Spleen (tissue), 11 donors: Measurements from ENCODE around the gene CELA2B. TPM values are rescaled to one million over a fixed set of nuclear protein-coding genes. Genes with fewer than 3 reads are reported as not detected.

ENCODE experiments used
- DNase-seq: peaks from one replicate; pipeline ENCODE4 v3.0.0-alpha.2; 2020
- H3K27ac ChIP-seq, 8 donors: fragments of 200-600 bp; sonication (generic) in 7 of 8; 1 replicate in 4 of 8; 2 replicates in 4 of 8; pipeline versions ENCODE4 v1.5.0 to v1.8.0; 2016 to 2021; ENCODE audit warnings: inconsistent platforms in 4 of 8, mild to moderate bottlenecking in 4 of 8, moderate library complexity in 1 of 8
- H3K27me3 ChIP-seq, 7 donors: fragments of 200-600 bp; sonication (generic) in 6 of 7; replicated peaks in 1 of 7; 1 replicate in 4 of 7; 2 replicates in 3 of 7; pipeline versions ENCODE4 v1.5.0 to v1.8.0; 2016 to 2021; ENCODE audit warnings: inconsistent platforms in 3 of 7, mild to moderate bottlenecking in 1 of 7
- H3K36me3 ChIP-seq, 6 donors: fragments of 200-600 bp; sonication (generic) in 5 of 6; 1 replicate in 4 of 6; 2 replicates in 2 of 6; pipeline versions ENCODE4 v1.5.0 to v1.8.0; 2016 to 2021; ENCODE audit warnings: inconsistent platforms in 2 of 6
- H3K4me1 ChIP-seq, 6 donors: fragments of 200-600 bp; sonication (generic) in 5 of 6; 1 replicate in 3 of 6; 2 replicates in 3 of 6; pipeline versions ENCODE4 v1.5.0 to v1.8.0; 2016 to 2021; ENCODE audit warnings: inconsistent platforms in 3 of 6
- H3K4me3 ChIP-seq, 8 donors: fragments of 200-600 bp; sonication (generic) in 7 of 8; 1 replicate in 4 of 8; 2 replicates in 4 of 8; pipeline versions ENCODE4 v1.5.0 to v1.8.0; 2016 to 2021; ENCODE audit warnings: inconsistent platforms in 4 of 8, mild to moderate bottlenecking in 4 of 8, moderate library complexity in 2 of 8
- H3K9me3 ChIP-seq, 8 donors: fragments of 200-600 bp; sonication (generic) in 7 of 8; 1 replicate in 4 of 8; 2 replicates in 4 of 8; pipeline versions ENCODE4 v1.5.0 to v1.8.0; 2016 to 2021; ENCODE audit warnings: inconsistent platforms in 4 of 8
- CTCF ChIP-seq, 11 experiments: fragments of 200-600 bp in 7 of 11; fragments of 450-650 bp in 4 of 11; sonication (generic) in 4 of 11; IDR thresholded peaks in 8 of 11; conservative IDR thresholded peaks in 3 of 11; 1 replicate in 7 of 11; 2 replicates in 4 of 11; pipeline versions ENCODE4 v1.4.0 to v1.8.0; 2016 to 2021; ENCODE audit warnings: antibody characterized with exemption in 11 of 11, inconsistent platforms in 4 of 11, mild to moderate bottlenecking in 1 of 11
- POLR2A ChIP-seq, 3 donors: fragments of 450-650 bp; IDR thresholded peaks; one replicate each; pipeline ENCODE4 v1.5.1; 2017; ENCODE audit warnings: antibody characterized with exemption in 3 of 3, mild to moderate bottlenecking in 1 of 3
- POLR2AphosphoS5 ChIP-seq, 3 donors: sonication (generic); formaldehyde crosslinking; IDR thresholded peaks; one replicate each; pipeline ENCODE4 v1.5.1; 2017; ENCODE audit warnings: antibody characterized with exemption in 3 of 3
- WGBS, 5 donors: extraction: QIAGEN DNeasy Blood & Tissue Kit in 3 of 5; methylation state at CpG; one replicate each; pipeline versions ENCODE4 v1.1.5 to v1.1.7; 2013 to 2018; 5-methylcytosine and 5-hydroxymethylcytosine counted together
- intact Hi-C: fragments of 100-400 bp; cut with DNase I; formaldehyde crosslinking; loops from one replicate; pipeline ENCODE4 v1.15.0; 2023; ENCODE audit warnings: low total_unique reads
- polyA plus RNA-seq, 3 donors: library from polyadenylated mRNA; stranded (reverse); fragments of 200-250 nt; gene quantifications; one replicate each; pipeline ENCODE4 v1.2.1, GENCODE V29; 2013
- total RNA-seq, 7 donors: library from RNA; depleted of rRNA in 3 of 7; stranded (reverse); fragments of >200 nt in 3 of 7; fragmentation: NEBNext Ultra II Directional in 4 of 7; extraction: Animal tissue kit (Norgen Biotek cat#: 25700) in 4 of 7; gene quantifications; one replicate each; pipeline versions ENCODE4 v1.1.0 to v1.2.1, GENCODE V29; 2016 to 2021
- donor health status: healthy with polysubstance abuse.
- donor health status: DM: no; HTN: no; CAD: no; lungs with moderate emphysema.
- donor health status: DM: no; HTN: no; CAD: no.
- donor health status: Bipolar disorder and iron deficiency.
- donor health status: healthy.
- donor health status: DM: no; HTN: no; CAD: no.
- donor health status: DM: yes; HTN: yes; CAD: no.

CELA2B gene
- total and polyA plus RNA-seq, 10 donors: 0.14 TPM; not detected in 9

GRCh38 chr1:15428815-15429435, 47.0 kb upstream of the CELA2B start:
- intact Hi-C loops: no loop called here
- peak overlapping the region in 3 of 8 donors; percentile 45 to 51 (median 47) for H3K27ac ChIP-seq
- H3K27me3 ChIP-seq: no peaks in the 10 kb centered on the region
- peaks cover 0 to 84% (median 56%) of the 10 kb centered on the region in 6 donors for H3K36me3 ChIP-seq
- H3K9me3 ChIP-seq: no peaks in the 10 kb centered on the region
- no peak overlapping the region for H3K4me3 ChIP-seq
- TF ChIP-seq CTCF (IDR thresholded peaks at IDR 0.05 in 8 of 11, conservative IDR thresholded peaks at IDR 0.05 in 3 of 11) (no peak), POLR2A (IDR thresholded peaks at IDR 0.05) (no peak), POLR2AphosphoS5 (IDR thresholded peaks at IDR 0.05) (peak in 1 of 3 donors; percentile 63)
- WGBS, 5 donors: 86 to 92% (median 88%) methylated on average over 15 to 18 of the region's 18 CpGs
- no peak for DNase-seq
- peaks cover 8 to 85% (median 37%) of the 10 kb centered on the region in 6 donors for H3K4me1 ChIP-seq

GRCh38 chr1:15429701-15430149, 46.2 kb upstream of the CELA2B start:
- intact Hi-C loops: loop anchor here (2.0 kb wide), 1 partner anchor 107 kb away; no protein-coding TSS in a partner anchor
- Histone ChIP-seq H3K9me3 (no peaks in the 10 kb centered on the region), H3K4me3 (no peak overlapping the region), H3K36me3 (peaks cover 0 to 76% (median 54%) of the 10 kb centered on the region in 6 donors), H3K4me1 (peaks cover 8 to 85% (median 33%) of the 10 kb centered on the region in 6 donors), H3K27ac (peak overlapping the region in 4 of 8 donors; percentile 5 to 51 (median 46)), H3K27me3 (no peaks in the 10 kb centered on the region)
- TF ChIP-seq POLR2A (IDR thresholded peaks at IDR 0.05) (no peak), POLR2AphosphoS5 (IDR thresholded peaks at IDR 0.05) (peak; percentile 20 to 73 (median 38))
- WGBS, 5 donors: 68 to 83% (median 79%) methylated on average over 16 to 19 of the region's 19 CpGs
- no peak for DNase-seq

- Histone ChIP-seq H3K27ac (peak overlapping the region in 4 of 8 donors; percentile 13 to 47 (median 32)), H3K4me3 (no peak overlapping the region), H3K27me3 (no peaks in the 10 kb centered on the region), H3K4me1 (peaks cover 7 to 79% (median 28%) of the 10 kb centered on the region in 6 donors), H3K9me3 (no peaks in the 10 kb centered on the region), H3K36me3 (peaks cover 0 to 63% (median 45%) of the 10 kb centered on the region in 6 donors)
- peak; percentile 92 for DNase-seq
- intact Hi-C loops: loop anchor here (2.0 kb wide), 1 partner anchor 108 kb away; no protein-coding TSS in a partner anchor
- TF ChIP-seq POLR2A (IDR thresholded peaks at IDR 0.05) (no peak), CTCF (IDR thresholded peaks at IDR 0.05 in 8 of 11, conservative IDR thresholded peaks at IDR 0.05 in 3 of 11) (peak; percentile 93 to 98 (median 96)), POLR2AphosphoS5 (IDR thresholded peaks at IDR 0.05) (peak; percentile 55 to 75 (median 73))
- WGBS, 5 donors: 58 to 73% (median 61%) methylated on average over 14 to 19 of the region's 19 CpGs
These were observed 44.9 kb upstream of the CELA2B start for GRCh38 chr1:15430787-15431570.

GRCh38 chr1:15431571-15431948, 44.3 kb upstream of the CELA2B start:
- peaks cover 4 to 73% (median 25%) of the 10 kb centered on the region in 6 donors for H3K4me1 ChIP-seq
- H3K27ac ChIP-seq: peak overlapping the region in 2 of 8 donors; percentile 18 to 47
- intact Hi-C loops: loop anchor here (2.0 kb wide), 1 partner anchor 109 kb away; no protein-coding TSS in a partner anchor
- H3K9me3 ChIP-seq: no peaks in the 10 kb centered on the region
- no peaks in the 10 kb centered on the region for H3K27me3 ChIP-seq
- H3K36me3 ChIP-seq: peaks cover 0 to 57% (median 39%) of the 10 kb centered on the region in 6 donors
- WGBS, 5 donors: 77 to 89% (median 80%) methylated on average over 4 of the region's 4 CpGs
- H3K4me3 ChIP-seq: no peak overlapping the region
- DNase-seq: no peak
- TF ChIP-seq CTCF (IDR thresholded peaks at IDR 0.05 in 8 of 11, conservative IDR thresholded peaks at IDR 0.05 in 3 of 11) (peak in 1 of 11 experiments; percentile 49), POLR2A (IDR thresholded peaks at IDR 0.05) (no peak), POLR2AphosphoS5 (IDR thresholded peaks at IDR 0.05) (peak in 1 of 3 donors; percentile 1)
